Naive thymus-derived CD8-positive, alpha-beta T cell (primary cell): ENCODE results near the gene DCAF4. TPM values are rescaled to one million over a fixed set of nuclear protein-coding genes. Genes with fewer than 3 reads are reported as not detected.
"Not testable (repeated sequence)": the region's sequence is repeated elsewhere in the genome, so short reads cannot be mapped to it uniquely, and the experiment has no call there.

Experiments used
- ATAC-seq, 2 donors: fragments of 150-1000 bp; cut with Tn5 transposase in 1 of 2; sonication (Bioruptor Pico), chemical (Tn5 transposase) in 1 of 2; 1 replicate in 1 of 2; 2 replicates in 1 of 2; pipeline ENCODE4 v1.10.0; 2021; ENCODE audit warnings: mild to moderate bottlenecking in 2 of 2, moderate library complexity in 2 of 2
- POLR2A ChIA-PET: fragments of 350-600 bp; sonication (Branson Sonifier 250); formaldehyde crosslinking; loops from one replicate; lab custom pipeline; 2021; ENCODE audit warnings: antibody characterized with exemption; lab: Charles Lee
- DNase-seq, 10 donors: peaks; one replicate each; pipeline versions ENCODE4 v3.0.0 to v3.0.0-alpha.2; 2020 to 2022
- H3K27ac Mint-ChIP-seq, 10 donors: one replicate each; pipeline ENCODE4 v1.8.0; 2020 to 2022; ENCODE audit warnings: mild to moderate bottlenecking in 10 of 10, mixed read lengths in 10 of 10, moderate library complexity in 4 of 10, inconsistent platforms in 1 of 10
- H3K27me3 Mint-ChIP-seq, 5 donors: one replicate each; pipeline ENCODE4 v1.8.0; 2021 to 2022; ENCODE audit warnings: mixed read lengths in 5 of 5
- H3K36me3 Mint-ChIP-seq, 3 donors: one replicate each; pipeline ENCODE4 v1.8.0; 2020 to 2022; ENCODE audit warnings: mixed read lengths in 3 of 3, mild to moderate bottlenecking in 2 of 3, inconsistent platforms in 1 of 3
- H3K4me1 Mint-ChIP-seq, 4 donors: one replicate each; pipeline ENCODE4 v1.8.0; 2021 to 2022; ENCODE audit warnings: mixed read lengths in 4 of 4
- H3K4me3 Mint-ChIP-seq, 10 donors: one replicate each; pipeline ENCODE4 v1.8.0; 2020 to 2022; ENCODE audit warnings: mild to moderate bottlenecking in 10 of 10, mixed read lengths in 10 of 10, moderate library complexity in 6 of 10, inconsistent platforms in 1 of 10
- H3K9me3 Mint-ChIP-seq, 9 donors: one replicate each; pipeline ENCODE4 v1.8.0; 2020 to 2022; ENCODE audit warnings: mixed read lengths in 9 of 9, mild to moderate bottlenecking in 3 of 9, inconsistent platforms in 1 of 9, moderate library complexity in 1 of 9
- polyA plus RNA-seq, 3 donors: library from polyadenylated mRNA; unstranded; fragments of 300-500 nt; fragmentation: Illumina TruSeq; gene quantifications; one replicate each; pipeline ENCODE4 v1.2.3, GENCODE V29; 2021
- total RNA-seq, 8 experiments: library from RNA in 2 of 8; stranded (reverse) in 2 of 8; gene quantifications; one replicate each; pipeline ENCODE4 v1.2.3 and lab custom pipeline; 2021 to 2026

Gene DCAF4
- total and polyA plus RNA-seq, 5 experiments from 2014 or later: 7.9 to 32.8 (median 11.1) TPM

- Mint-ChIP-seq H3K4me1 (peaks cover 0 to 1% (median 0%) of the 10 kb centered on the region in 4 donors), H3K4me3 (no peak overlapping the region), H3K27ac (no peak overlapping the region), H3K36me3 (peaks cover 0 to 71% (median 22%) of the 10 kb centered on the region in 3 donors), H3K9me3 (peaks cover 0 to under 1% (median 0%) of the 10 kb centered on the region in 9 donors), H3K27me3 (no peaks in the 10 kb centered on the region)
- POLR2A ChIA-PET: no interaction called here
- ATAC-seq: no peak
- DNase-seq: no peak
Measured at GRCh38 chr14:72990171-72990570, 63.9 kb downstream of the DCAF4 start.

DNA sequence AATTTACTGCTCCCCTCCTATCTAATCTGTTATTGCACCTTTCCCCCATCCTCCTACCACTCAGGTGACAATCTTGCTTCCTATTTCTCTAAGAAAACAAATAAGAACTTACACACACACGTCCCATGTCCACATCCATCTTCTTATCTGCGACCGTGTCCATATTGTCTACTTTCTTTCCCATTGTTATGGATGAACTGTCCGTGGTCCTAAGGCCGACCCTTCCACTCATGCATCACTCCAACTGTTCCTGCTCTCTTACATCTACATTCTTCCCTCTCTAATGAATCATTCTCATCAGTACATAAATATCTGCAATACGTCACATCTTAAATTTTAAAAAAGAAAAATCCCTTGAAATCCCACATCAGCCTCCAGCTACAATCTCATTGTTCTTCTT is 70.7 kb downstream of the DCAF4 start:
- H3K9me3 Mint-ChIP-seq: no peaks in the 10 kb centered on the region
- no peak overlapping the region for H3K4me3 Mint-ChIP-seq
- POLR2A ChIA-PET: no interaction called here
- ATAC-seq (no peak), DNase-seq (no peak)
- H3K4me1 Mint-ChIP-seq: peaks cover 0 to 6% (median 1%) of the 10 kb centered on the region in 4 donors
- no peaks in the 10 kb centered on the region for H3K27me3 Mint-ChIP-seq
- peaks cover 0 to 78% (median 26%) of the 10 kb centered on the region in 3 donors for H3K36me3 Mint-ChIP-seq
- H3K27ac Mint-ChIP-seq: no peak overlapping the region

DNA sequence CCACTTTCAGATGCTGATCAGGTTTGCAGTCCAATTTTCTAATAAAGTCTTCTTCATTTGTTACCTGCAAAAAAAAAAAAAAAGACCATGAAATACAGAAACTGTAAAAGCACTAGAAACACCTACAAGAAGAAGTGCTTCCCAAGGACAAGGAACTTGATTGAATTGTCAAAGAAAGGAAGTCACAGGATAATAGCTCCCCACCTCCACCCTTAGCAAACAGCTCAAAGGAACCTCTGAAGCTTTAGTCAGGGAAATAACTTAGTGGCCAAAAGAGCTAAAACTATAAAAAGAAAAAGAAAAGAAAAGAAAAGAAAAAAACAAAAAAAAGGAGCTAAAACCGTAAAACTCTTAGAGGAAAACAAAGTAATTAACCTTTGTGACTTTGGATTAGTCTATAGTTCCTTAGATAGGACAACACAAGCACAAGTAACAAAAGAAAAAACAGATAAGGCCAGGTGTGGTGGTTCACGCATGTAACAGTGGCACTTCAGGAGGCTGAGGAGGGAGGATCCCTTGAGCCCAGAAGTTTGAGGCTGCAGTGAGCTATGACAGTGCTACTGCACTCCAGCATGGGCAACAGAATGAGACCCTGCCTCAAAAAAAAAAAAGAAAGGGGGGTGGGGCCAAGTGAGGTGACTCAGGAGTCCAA is 72.1 kb downstream of the DCAF4 start:
- no peak for DNase-seq
- Mint-ChIP-seq H3K4me3 (no peak overlapping the region), H3K27me3 (no peaks in the 10 kb centered on the region), H3K4me1 (peaks cover 0 to 6% (median 2%) of the 10 kb centered on the region in 4 donors), H3K9me3 (no peaks in the 10 kb centered on the region), H3K36me3 (peaks cover 0 to 66% (median 22%) of the 10 kb centered on the region in 3 donors), H3K27ac (no peak overlapping the region)
- POLR2A ChIA-PET: no interaction called here
- no peak for ATAC-seq

GRCh38 chr14:72999316-72999715 is 73.1 kb downstream of the DCAF4 start:
- POLR2A ChIA-PET: no interaction called here
- Mint-ChIP-seq H3K27ac (no peak overlapping the region), H3K9me3 (no peaks in the 10 kb centered on the region), H3K36me3 (peaks cover 0 to 73% (median 21%) of the 10 kb centered on the region in 3 donors), H3K4me1 (peaks cover 0 to 8% (median 5%) of the 10 kb centered on the region in 4 donors), H3K27me3 (no peaks in the 10 kb centered on the region), H3K4me3 (no peak overlapping the region)
- DNase-seq: no peak
- no peak for ATAC-seq

GRCh38 chr14:73000073-73000472 is 73.8 kb downstream of the DCAF4 start:
- H3K27me3 Mint-ChIP-seq: no peaks in the 10 kb centered on the region
- H3K27ac Mint-ChIP-seq: no peak overlapping the region
- DNase-seq: no peak
- no peaks in the 10 kb centered on the region for H3K9me3 Mint-ChIP-seq
- no peak for ATAC-seq
- H3K36me3 Mint-ChIP-seq: peaks cover 0 to 71% (median 21%) of the 10 kb centered on the region in 3 donors
- no peak overlapping the region for H3K4me3 Mint-ChIP-seq
- H3K4me1 Mint-ChIP-seq: peaks cover 0 to 8% (median 5%) of the 10 kb centered on the region in 4 donors
- POLR2A ChIA-PET: interaction anchor here (0.5 kb wide), 1 partner anchor 610 kb away, joined by 3 read pairs; no protein-coding TSS in a partner anchor

DNA sequence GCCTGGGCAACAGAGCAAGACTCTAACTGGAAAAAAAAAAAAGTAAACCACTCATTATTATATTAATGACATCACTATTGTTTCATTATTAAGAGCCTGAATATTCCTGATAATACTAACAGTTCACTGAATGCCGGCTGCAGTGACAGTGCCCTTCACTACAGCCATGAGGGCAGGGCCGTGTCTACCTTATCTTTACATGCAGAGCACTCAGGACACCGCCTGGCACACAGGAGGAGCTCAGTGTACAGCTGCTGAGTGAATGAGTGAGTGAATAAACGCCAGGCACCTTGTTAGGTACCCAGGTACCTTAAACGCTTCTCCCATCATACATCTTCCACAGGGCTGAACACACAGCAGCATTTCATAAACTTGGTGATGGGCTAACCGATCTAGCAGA is 77.4 kb downstream of the DCAF4 start:
- no peak for ATAC-seq
- POLR2A ChIA-PET: no interaction called here
- Mint-ChIP-seq H3K4me3 (no peak overlapping the region), H3K9me3 (no peaks in the 10 kb centered on the region), H3K36me3 (peaks cover 0 to 60% (median 6%) of the 10 kb centered on the region in 3 donors), H3K4me1 (peaks cover 0 to 15% (median 7%) of the 10 kb centered on the region in 4 donors), H3K27ac (peak overlapping the region in 3 of 10 donors; percentile 12 to 83 (median 48)), H3K27me3 (no peaks in the 10 kb centered on the region)
- DNase-seq: no peak

DNA sequence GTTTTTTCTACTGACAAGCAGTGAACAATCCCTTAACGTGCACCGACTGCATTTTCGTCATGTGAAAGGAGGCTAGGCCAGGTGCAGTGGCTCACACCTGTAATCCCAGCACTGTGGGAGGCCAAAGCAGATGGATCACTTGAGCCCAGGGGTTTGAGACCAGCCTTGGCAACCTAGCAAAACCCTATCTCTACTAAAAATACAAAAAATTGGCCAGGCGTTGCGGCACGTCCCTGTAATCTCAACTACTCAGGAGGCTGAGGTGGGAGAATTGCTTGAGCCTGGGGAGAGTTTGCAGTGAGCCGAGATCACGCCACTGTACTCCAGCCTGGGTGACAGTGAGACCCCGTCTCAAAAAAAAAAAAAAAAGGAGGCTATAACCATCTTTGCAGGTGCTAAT is 78.4 kb downstream of the DCAF4 start:
- H3K27me3 Mint-ChIP-seq, ATAC-seq, H3K27ac Mint-ChIP-seq, H3K4me3 Mint-ChIP-seq, POLR2A ChIA-PET, DNase-seq, H3K9me3 Mint-ChIP-seq: not testable (repeated sequence)
- peaks cover 0 to 15% (median 7%) of the 10 kb centered on the region in 4 donors for H3K4me1 Mint-ChIP-seq
- peaks cover 0 to 61% (median 16%) of the 10 kb centered on the region in 3 donors for H3K36me3 Mint-ChIP-seq

DNA sequence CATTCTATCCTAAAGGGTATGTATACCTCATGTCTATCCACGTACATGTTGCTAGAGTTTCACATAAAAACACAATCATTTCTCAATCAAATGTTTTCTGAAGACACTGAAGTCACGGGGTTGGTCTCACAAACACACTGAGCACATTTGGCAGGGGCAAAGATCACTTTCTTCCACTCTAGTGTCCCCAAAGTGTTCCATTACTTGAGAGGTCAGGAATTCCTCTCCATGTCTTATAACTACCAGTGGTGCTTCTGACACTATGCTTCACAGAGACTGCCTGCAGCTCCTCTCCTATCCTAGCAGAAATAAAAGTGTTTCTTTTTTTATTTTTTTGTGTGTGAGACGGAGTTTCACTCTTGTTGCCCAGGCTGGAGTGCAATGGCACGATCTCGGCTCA is 81.6 kb downstream of the DCAF4 start:
- Mint-ChIP-seq H3K36me3 (peaks cover 0 to 75% (median 25%) of the 10 kb centered on the region in 3 donors), H3K27ac (no peak overlapping the region)

DNA sequence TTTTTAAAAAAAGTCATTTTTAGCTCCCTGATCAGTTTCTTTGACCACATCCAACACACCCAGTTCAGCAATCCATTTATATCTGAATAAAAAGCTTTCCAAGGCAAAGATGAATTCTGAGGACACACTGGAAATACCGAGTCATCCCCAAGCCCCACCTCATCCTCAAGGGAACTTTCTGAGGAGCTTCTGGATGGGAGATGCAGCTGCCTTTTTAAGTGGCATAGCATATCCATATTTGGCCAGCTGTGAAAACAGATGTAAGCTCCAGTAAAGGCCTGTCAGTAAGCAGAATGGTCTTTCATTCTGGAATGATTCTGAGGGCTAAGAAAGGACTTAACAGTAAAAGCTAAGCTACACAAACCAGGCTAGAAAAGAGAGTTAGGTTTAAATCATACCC is 82.2 kb downstream of the DCAF4 start:
- peaks cover 0 to 4% (median 0%) of the 10 kb centered on the region in 9 donors for H3K9me3 Mint-ChIP-seq
- H3K4me1 Mint-ChIP-seq: peaks cover 2 to 23% (median 11%) of the 10 kb centered on the region in 4 donors
- ATAC-seq (no peak), DNase-seq (no peak)
- no peak overlapping the region for H3K4me3 Mint-ChIP-seq
- H3K36me3 Mint-ChIP-seq: peaks cover 0 to 79% (median 26%) of the 10 kb centered on the region in 3 donors
- no peak overlapping the region for H3K27ac Mint-ChIP-seq
- POLR2A ChIA-PET: interaction anchor here (0.6 kb wide), 1 partner anchor 17 kb away, joined by 5 read pairs; no protein-coding TSS in a partner anchor
- no peaks in the 10 kb centered on the region for H3K27me3 Mint-ChIP-seq

More for the DNA sequence above, 81.6 kb downstream of the DCAF4 start:
- Mint-ChIP-seq H3K4me3 (no peak overlapping the region), H3K4me1 (peaks cover 2 to 18% (median 11%) of the 10 kb centered on the region in 4 donors), H3K27me3 (no peaks in the 10 kb centered on the region), H3K9me3 (peaks cover 0 to 4% (median 0%) of the 10 kb centered on the region in 9 donors)
- no peak for ATAC-seq
- POLR2A ChIA-PET: no interaction called here
- DNase-seq: no peak

Other genes starting within 250 kb of the DCAF4 start
- gene DPF3, start 32.4 kb upstream of the DCAF4 start, total RNA-seq: under 1 TPM; 0.55 to 0.58 TPM
- gene DPF3, start 32.4 kb upstream of the DCAF4 start, polyA plus RNA-seq: under 1 TPM; 0.35 to 0.52 (median 0.38) TPM
- gene ZFYVE1, start 100.6 kb downstream of the DCAF4 start, total RNA-seq: 10 to 100 TPM; 20.1 to 20.5 TPM
- gene ZFYVE1, start 100.6 kb downstream of the DCAF4 start, polyA plus RNA-seq: 1 to 10 TPM; 4.1 to 6.4 (median 4.5) TPM
- 100 to 1,000 TPM; 161 to 168 TPM for gene RBM25, start 132.1 kb downstream of the DCAF4 start, total RNA-seq
- 10 to 100 TPM; 40.7 to 64.8 (median 42.6) TPM for gene RBM25, start 132.1 kb downstream of the DCAF4 start, polyA plus RNA-seq
- 10 to 100 TPM; 36.8 to 46.3 TPM for gene PSEN1, start 210.0 kb downstream of the DCAF4 start, total RNA-seq
- 10 to 100 TPM; 14.7 to 26.1 (median 20.6) TPM for gene PSEN1, start 210.0 kb downstream of the DCAF4 start, polyA plus RNA-seq